ENCODE data around the gene ASB7.

GRCh38 chr15:100616700-100617099 is 14.3 kb downstream of the ASB7 start:
- TF ChIP-seq, protein P1, sequence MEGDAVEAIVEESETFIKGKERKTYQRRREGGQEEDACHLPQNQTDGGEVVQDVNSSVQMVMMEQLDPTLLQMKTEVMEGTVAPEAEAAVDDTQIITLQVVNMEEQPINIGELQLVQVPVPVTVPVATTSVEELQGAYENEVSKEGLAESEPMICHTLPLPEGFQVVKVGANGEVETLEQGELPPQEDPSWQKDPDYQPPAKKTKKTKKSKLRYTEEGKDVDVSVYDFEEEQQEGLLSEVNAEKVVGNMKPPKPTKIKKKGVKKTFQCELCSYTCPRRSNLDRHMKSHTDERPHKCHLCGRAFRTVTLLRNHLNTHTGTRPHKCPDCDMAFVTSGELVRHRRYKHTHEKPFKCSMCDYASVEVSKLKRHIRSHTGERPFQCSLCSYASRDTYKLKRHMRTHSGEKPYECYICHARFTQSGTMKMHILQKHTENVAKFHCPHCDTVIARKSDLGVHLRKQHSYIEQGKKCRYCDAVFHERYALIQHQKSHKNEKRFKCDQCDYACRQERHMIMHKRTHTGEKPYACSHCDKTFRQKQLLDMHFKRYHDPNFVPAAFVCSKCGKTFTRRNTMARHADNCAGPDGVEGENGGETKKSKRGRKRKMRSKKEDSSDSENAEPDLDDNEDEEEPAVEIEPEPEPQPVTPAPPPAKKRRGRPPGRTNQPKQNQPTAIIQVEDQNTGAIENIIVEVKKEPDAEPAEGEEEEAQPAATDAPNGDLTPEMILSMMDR (IDR thresholded peaks at IDR 0.05): no peak
- TF ChIP-seq EZH2phosphoT487 (IDR thresholded peaks at IDR 0.05): no peak
- TF ChIP-seq EZH2 (IDR thresholded peaks at IDR 0.05): no peak
